ENCODE results near the gene ARHGEF4. TPM values are rescaled to one million over a fixed set of nuclear protein-coding genes. Genes with fewer than 3 reads are reported as not detected.

ARHGEF4 gene
- total and polyA plus RNA-seq, 2 donors (not counting 3 experiments of a cell fraction or from before 2014, with no cell fraction given): not detected

DNA sequence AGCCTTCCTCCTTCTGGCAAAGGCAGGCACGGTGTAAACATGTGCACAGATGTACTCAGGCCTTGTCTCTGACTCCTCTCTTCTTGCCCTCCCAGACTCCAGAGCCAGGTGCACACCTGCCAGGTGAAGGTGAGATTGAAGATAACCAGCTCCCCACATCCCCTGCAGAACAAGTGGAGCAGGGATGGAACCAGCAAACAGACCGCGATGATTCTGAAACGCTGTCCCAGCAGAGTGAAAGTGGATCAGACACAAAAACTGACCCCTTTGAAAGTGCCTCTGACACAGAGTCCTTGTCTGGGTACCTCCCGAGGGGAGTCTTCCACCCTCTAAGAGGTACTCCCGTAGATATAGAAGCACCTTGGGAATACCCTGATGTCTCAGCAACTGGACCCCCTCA is 77.2 kb downstream of the ARHGEF4 start:
- no TSS peak for BruUV-seq (replicated peaks)
- TF ChIP-seq GATA2 (IDR thresholded peaks at IDR 0.05; ENCODE audit: insufficient read depth, insufficient read length, low read depth, low read length): no peak
- no peak for TF ChIP-seq POLR2AphosphoS5 (IDR thresholded peaks at IDR 0.05; ENCODE audit: insufficient read depth, low read depth, low read length)
- TF ChIP-seq EZH2 (IDR thresholded peaks at IDR 0.05; ENCODE audit: borderline replicate concordance, low read depth, low read length, severe bottlenecking): no peak
- no peak for TF ChIP-seq MYC (IDR thresholded peaks at IDR 0.05; ENCODE audit: low read depth, low read length)
- no peak for TF ChIP-seq JUN (IDR thresholded peaks at IDR 0.05; ENCODE audit: borderline replicate concordance, insufficient read depth, insufficient read length, low read depth)
- TF ChIP-seq FOS (IDR thresholded peaks at IDR 0.05; ENCODE audit: borderline replicate concordance, insufficient read depth, low read length): no peak
- no peak for TF ChIP-seq MAX (IDR thresholded peaks at IDR 0.05; ENCODE audit: insufficient read depth, insufficient read length)
- Histone ChIP-seq H3K4me1 (ENCODE audit: control insufficient read depth, extremely low read depth, insufficient read depth, low read length) (no peaks in the 10 kb centered on the region), H3K79me2 (ENCODE audit: control insufficient read depth, insufficient read depth, low read length) (no peaks in the 10 kb centered on the region), H3K9me3 (replicated peaks; ENCODE audit: control insufficient read depth, insufficient read depth, low read length) (no peaks in the 10 kb centered on the region), H4K20me1 (replicated peaks; ENCODE audit: control insufficient read depth, extremely low read depth, insufficient read depth, low read length) (no peaks in the 10 kb centered on the region), H3K4me2 (ENCODE audit: insufficient read depth, low read length) (no peak overlapping the region), H3K36me3 (ENCODE audit: control insufficient read depth in 2 of 2, extremely low read depth in 1 of 2, insufficient read depth in 2 of 2, low read length in 2 of 2) (no peaks in the 10 kb centered on the region), H3K9me1 (replicated peaks; ENCODE audit: control insufficient read depth, extremely low read depth, insufficient read depth, low read length) (no peaks in the 10 kb centered on the region), H3K27me3 (ENCODE audit: control insufficient read depth in 2 of 2, insufficient read depth in 2 of 2, low read length in 2 of 2) (peaks cover 0 to 3% of the 10 kb centered on the region in 2 experiments), H3K9ac (replicated peaks; ENCODE audit: extremely low read depth, insufficient read depth, low read length) (no peak overlapping the region), H2AFZ (ENCODE audit: low read depth, low read length) (no peak overlapping the region), H3K27ac (ENCODE audit: insufficient read depth, low read depth, low read length) (no peak overlapping the region), H3K4me3 (replicated peaks in 1 of 3; ENCODE audit: insufficient read depth in 1 of 3, low read depth in 1 of 3, low read length in 3 of 3) (no peak overlapping the region)
- FAIRE-seq: no peak
- dilution Hi-C loops (cut with MboI; ENCODE audit: extremely low pct_ligation_motif_present, low sequenced_read_pairs) (no loop called here), intact Hi-C loops (cut with micrococcal nuclease) (no loop called here)
- POLR2A ChIA-PET: no interaction called here
- CTCF ChIA-PET: no interaction called here
- no peak for DNase-seq (ENCODE audit: low read depth, low spot score)

DNA sequence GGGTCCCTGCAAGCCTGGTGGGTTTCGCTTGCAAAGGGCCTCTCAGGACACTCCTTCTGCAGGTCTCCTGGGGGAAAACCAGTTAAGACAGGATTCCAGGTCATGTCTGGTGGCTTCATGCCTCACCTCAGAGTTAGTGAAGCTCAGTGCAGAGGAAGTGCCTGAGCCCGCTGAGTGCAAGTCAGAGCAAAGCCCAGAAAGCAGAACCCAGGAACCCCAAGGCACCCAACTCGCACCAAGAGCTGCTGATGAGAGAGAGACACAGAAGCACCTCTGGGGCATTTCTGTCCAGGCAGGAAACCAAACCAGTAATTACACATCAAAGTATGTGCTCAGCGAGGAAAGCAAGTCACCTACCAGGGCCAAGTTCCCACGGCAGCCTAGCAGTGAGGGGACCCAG is 78.4 kb downstream of the ARHGEF4 start:
- no peaks in the 10 kb centered on the region for H3K9me3 ChIP-seq (replicated peaks; ENCODE audit: control insufficient read depth, insufficient read depth, low read length)
- H2AFZ ChIP-seq (ENCODE audit: low read depth, low read length): no peak overlapping the region
- intact Hi-C loops (cut with micrococcal nuclease) (no loop called here), dilution Hi-C loops (cut with MboI; ENCODE audit: extremely low pct_ligation_motif_present, low sequenced_read_pairs) (no loop called here)
- no TSS peak for BruUV-seq (replicated peaks)
- H3K4me2 ChIP-seq (ENCODE audit: insufficient read depth, low read length): no peak overlapping the region
- H3K9me1 ChIP-seq (replicated peaks; ENCODE audit: control insufficient read depth, extremely low read depth, insufficient read depth, low read length): no peaks in the 10 kb centered on the region
- no peaks in the 10 kb centered on the region for H3K36me3 ChIP-seq (ENCODE audit: control insufficient read depth in 2 of 2, extremely low read depth in 1 of 2, insufficient read depth in 2 of 2, low read length in 2 of 2)
- CTCF ChIA-PET: no interaction called here
- H3K79me2 ChIP-seq (ENCODE audit: control insufficient read depth, insufficient read depth, low read length): no peaks in the 10 kb centered on the region
- no peaks in the 10 kb centered on the region for H4K20me1 ChIP-seq (replicated peaks; ENCODE audit: control insufficient read depth, extremely low read depth, insufficient read depth, low read length)
- H3K27ac ChIP-seq (ENCODE audit: insufficient read depth, low read depth, low read length): no peak overlapping the region
- H3K27me3 ChIP-seq (ENCODE audit: control insufficient read depth in 2 of 2, insufficient read depth in 2 of 2, low read length in 2 of 2): peaks cover 0 to 3% of the 10 kb centered on the region in 2 experiments
- no peak for DNase-seq (ENCODE audit: low read depth, low spot score)
- no peak overlapping the region for H3K4me3 ChIP-seq (replicated peaks in 1 of 3; ENCODE audit: insufficient read depth in 1 of 3, low read depth in 1 of 3, low read length in 3 of 3)
- TF ChIP-seq POLR2A (IDR thresholded peaks at IDR 0.05; ENCODE audit: low read depth, low read length) (no peak), MYC (IDR thresholded peaks at IDR 0.05; ENCODE audit: low read depth, low read length) (no peak), POLR2AphosphoS5 (IDR thresholded peaks at IDR 0.05; ENCODE audit: insufficient read depth, low read depth, low read length) (no peak), MAX (IDR thresholded peaks at IDR 0.05; ENCODE audit: insufficient read depth, insufficient read length) (no peak), JUN (IDR thresholded peaks at IDR 0.05; ENCODE audit: borderline replicate concordance, insufficient read depth, insufficient read length, low read depth) (no peak), CTCF (IDR thresholded peaks at IDR 0.05; ENCODE audit: extremely low read depth in 1 of 2, insufficient read depth in 1 of 2, low read depth in 1 of 2, low read length in 2 of 2) (no peak), EZH2 (IDR thresholded peaks at IDR 0.05; ENCODE audit: borderline replicate concordance, low read depth, low read length, severe bottlenecking) (no peak), FOS (IDR thresholded peaks at IDR 0.05; ENCODE audit: borderline replicate concordance, insufficient read depth, low read length) (no peak), GATA2 (IDR thresholded peaks at IDR 0.05; ENCODE audit: insufficient read depth, insufficient read length, low read depth, low read length) (no peak)
- H3K9ac ChIP-seq (replicated peaks; ENCODE audit: extremely low read depth, insufficient read depth, low read length): no peak overlapping the region
- POLR2A ChIA-PET: no interaction called here
- no peak for FAIRE-seq
- H3K4me1 ChIP-seq (ENCODE audit: control insufficient read depth, extremely low read depth, insufficient read depth, low read length): no peaks in the 10 kb centered on the region

All from endothelial cell of umbilical vein (primary cell).